Panc1 (cell line): ENCODE measurements around the gene ACIN1. TPM values are rescaled to one million over a fixed set of nuclear protein-coding genes. Genes with fewer than 3 reads are reported as not detected.

ENCODE experiments used
- ATAC-seq: fragments of 200-7000 bp; cut with Tn5 transposase; 2 replicates; pipeline ENCODE4 v1.9.1; 2020; ENCODE audit warnings: mild to moderate bottlenecking, moderate library complexity
- BruUV-seq: library from RNA; stranded (reverse); fragments of 400-500 nt; replicated peaks from 2 replicates; lab custom pipeline; 2021; lab: Mats Ljungman, UMichigan
- CTCF ChIA-PET: fragments of 300-600 bp; sonication (Branson Sonifier 250); formaldehyde crosslinking; loops from one replicate; lab custom pipeline; 2022; ENCODE audit warnings: antibody characterized with exemption; lab: Charles Lee
- POLR2A ChIA-PET: fragments of 300-600 bp; sonication (Branson Sonifier 250); formaldehyde crosslinking; loops from one replicate; lab custom pipeline; 2022; ENCODE audit warnings: antibody characterized with exemption; lab: Charles Lee
- DNase-seq: peaks from one replicate; pipeline ENCODE4 v3.0.0-alpha.2; 2010; ENCODE audit warnings: low read depth, low spot score
- H3K27ac ChIP-seq: 2 replicates; pipeline ENCODE4 v1.5.1; 2011; ENCODE audit warnings: mild to moderate bottlenecking, low read length, inconsistent platforms
- H3K27me3 ChIP-seq: fragments of 200-500 bp; sonication (Bioruptor generic); 2 replicates; pipeline ENCODE4 v1.6.0; 2014; ENCODE audit warnings: low read length, inconsistent platforms; ENCODE audit not compliant: control insufficient read depth, insufficient read depth
- H3K36me3 ChIP-seq: fragments of 200-500 bp; sonication (Bioruptor generic); 2 replicates; pipeline ENCODE4 v1.5.1; 2014; ENCODE audit warnings: inconsistent platforms, mild to moderate bottlenecking, low read length, moderate library complexity; ENCODE audit not compliant: control insufficient read depth, insufficient read depth
- H3K4me1 ChIP-seq: 2 replicates; pipeline ENCODE4 v1.5.1; 2011; ENCODE audit warnings: inconsistent platforms, mild to moderate bottlenecking, low read length, moderate library complexity; ENCODE audit not compliant: control insufficient read depth, insufficient read depth
- H3K4me3 ChIP-seq, 2 experiments: 2 replicates each; pipeline ENCODE4 v1.5.1; 2011 to 2012; ENCODE audit warnings: low read depth in 2 of 2, low read length in 2 of 2, mild to moderate bottlenecking in 2 of 2, inconsistent platforms in 1 of 2, moderate library complexity in 1 of 2
- H3K9me3 ChIP-seq: fragments of 200-500 bp; sonication (Bioruptor generic); 2 replicates; pipeline ENCODE4 v1.5.1; 2014; ENCODE audit warnings: low read depth, mild to moderate bottlenecking, inconsistent platforms, low read length, moderate library complexity; ENCODE audit not compliant: control insufficient read depth, insufficient read depth
- POLR2AphosphoS5 ChIP-seq: IDR thresholded peaks from 2 replicates; pipeline ENCODE4 v1.6.1; 2012; ENCODE audit warnings: mild to moderate bottlenecking, low read depth, low read length, moderate library complexity
- SIN3A ChIP-seq: IDR thresholded peaks from 2 replicates; pipeline ENCODE4 v1.6.1; 2012; ENCODE audit warnings: low read depth, mild to moderate bottlenecking, low read length, moderate library complexity, borderline replicate concordance; ENCODE audit not compliant: insufficient read depth
- TCF7L2 ChIP-seq: IDR thresholded peaks from 2 replicates; pipeline ENCODE4 v1.6.1; 2011; ENCODE audit warnings: mild to moderate bottlenecking, low read depth, low read length, inconsistent platforms
- in situ Hi-C: cut with HindIII; loops from 2 replicates; pipeline ENCODE4 v1.10.0; 2016; ENCODE audit warnings: low sequenced_read_pairs, low pct_unique_long_range_greater_than_20kb
- intact Hi-C: fragments of 100-400 bp; cut with micrococcal nuclease; formaldehyde crosslinking; loops from one replicate; pipeline ENCODE4 v1.10.0; 2022; ENCODE audit not compliant: unreplicated experiment
- total RNA-seq: library from RNA; stranded (reverse); gene quantifications from one replicate; pipeline ENCODE4 v1.2.1, GENCODE V29; 2021; ENCODE audit not compliant: unreplicated experiment
- TF ChIP-seq, protein P1 (sequence below), 2 experiments: IDR thresholded peaks; 2 replicates each; pipeline ENCODE4 v1.6.1; 2011 to 2012; ENCODE audit warnings: low read depth in 2 of 2, control low read depth in 1 of 2, low read length in 1 of 2, mild to moderate bottlenecking in 1 of 2, moderate library complexity in 1 of 2; ENCODE audit not compliant: insufficient read depth in 1 of 2
- TF ChIP-seq, protein P2 (sequence below): fragments of 450-650 bp; IDR thresholded peaks from 2 replicates; pipeline ENCODE4 v1.5.1; 2017; ENCODE audit warnings: mild to moderate bottlenecking

The ACIN1 gene
- total RNA-seq, 1 experiment from 2014 or later = 162 TPM

DNA sequence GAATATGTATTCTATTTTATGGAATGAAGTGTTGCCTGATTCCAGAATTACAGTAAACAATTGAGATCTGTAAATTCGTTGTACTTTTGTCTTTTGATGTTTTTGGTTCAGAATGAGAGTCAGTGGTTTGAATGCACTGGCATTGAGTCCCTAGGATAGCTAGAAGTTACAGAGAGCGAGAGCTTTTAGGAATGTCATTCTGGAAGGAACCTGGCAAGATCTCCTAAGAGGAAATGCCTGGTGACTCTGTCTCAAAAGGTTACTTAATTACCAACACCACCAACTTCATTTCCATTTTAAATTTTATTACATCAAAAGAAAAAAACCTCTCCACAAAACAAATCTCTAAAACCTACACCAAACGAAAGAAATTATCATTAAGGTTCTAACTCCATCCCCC is 30.1 kb upstream of the ACIN1 start:
- no peaks in the 10 kb centered on the region; the same call in 1 of the 2 replicates for H3K27me3 ChIP-seq
- ChIA-PET CTCF (no interaction called here), POLR2A (no interaction called here)
- ATAC-seq (no peak), DNase-seq (no peak)
- intact Hi-C loops = no loop called here
- H3K27ac ChIP-seq = no peak overlapping the region
- no TSS peak for BruUV-seq
- no peak overlapping the region for H3K4me3 ChIP-seq
- H3K9me3 ChIP-seq = no peaks in the 10 kb centered on the region
- in situ Hi-C loops = no loop called here
- H3K36me3 ChIP-seq = no peaks in the 10 kb centered on the region
- no peaks in the 10 kb centered on the region for H3K4me1 ChIP-seq
- TF ChIP-seq, protein P1, sequence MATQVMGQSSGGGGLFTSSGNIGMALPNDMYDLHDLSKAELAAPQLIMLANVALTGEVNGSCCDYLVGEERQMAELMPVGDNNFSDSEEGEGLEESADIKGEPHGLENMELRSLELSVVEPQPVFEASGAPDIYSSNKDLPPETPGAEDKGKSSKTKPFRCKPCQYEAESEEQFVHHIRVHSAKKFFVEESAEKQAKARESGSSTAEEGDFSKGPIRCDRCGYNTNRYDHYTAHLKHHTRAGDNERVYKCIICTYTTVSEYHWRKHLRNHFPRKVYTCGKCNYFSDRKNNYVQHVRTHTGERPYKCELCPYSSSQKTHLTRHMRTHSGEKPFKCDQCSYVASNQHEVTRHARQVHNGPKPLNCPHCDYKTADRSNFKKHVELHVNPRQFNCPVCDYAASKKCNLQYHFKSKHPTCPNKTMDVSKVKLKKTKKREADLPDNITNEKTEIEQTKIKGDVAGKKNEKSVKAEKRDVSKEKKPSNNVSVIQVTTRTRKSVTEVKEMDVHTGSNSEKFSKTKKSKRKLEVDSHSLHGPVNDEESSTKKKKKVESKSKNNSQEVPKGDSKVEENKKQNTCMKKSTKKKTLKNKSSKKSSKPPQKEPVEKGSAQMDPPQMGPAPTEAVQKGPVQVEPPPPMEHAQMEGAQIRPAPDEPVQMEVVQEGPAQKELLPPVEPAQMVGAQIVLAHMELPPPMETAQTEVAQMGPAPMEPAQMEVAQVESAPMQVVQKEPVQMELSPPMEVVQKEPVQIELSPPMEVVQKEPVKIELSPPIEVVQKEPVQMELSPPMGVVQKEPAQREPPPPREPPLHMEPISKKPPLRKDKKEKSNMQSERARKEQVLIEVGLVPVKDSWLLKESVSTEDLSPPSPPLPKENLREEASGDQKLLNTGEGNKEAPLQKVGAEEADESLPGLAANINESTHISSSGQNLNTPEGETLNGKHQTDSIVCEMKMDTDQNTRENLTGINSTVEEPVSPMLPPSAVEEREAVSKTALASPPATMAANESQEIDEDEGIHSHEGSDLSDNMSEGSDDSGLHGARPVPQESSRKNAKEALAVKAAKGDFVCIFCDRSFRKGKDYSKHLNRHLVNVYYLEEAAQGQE (IDR thresholded peaks at IDR 0.05; ENCODE audit: insufficient read depth in 1 of 2, low read depth in 2 of 2, low read length in 1 of 2) = no peak
- TF ChIP-seq SIN3A (no peak), POLR2AphosphoS5 (no peak), TCF7L2 (no peak)

DNA sequence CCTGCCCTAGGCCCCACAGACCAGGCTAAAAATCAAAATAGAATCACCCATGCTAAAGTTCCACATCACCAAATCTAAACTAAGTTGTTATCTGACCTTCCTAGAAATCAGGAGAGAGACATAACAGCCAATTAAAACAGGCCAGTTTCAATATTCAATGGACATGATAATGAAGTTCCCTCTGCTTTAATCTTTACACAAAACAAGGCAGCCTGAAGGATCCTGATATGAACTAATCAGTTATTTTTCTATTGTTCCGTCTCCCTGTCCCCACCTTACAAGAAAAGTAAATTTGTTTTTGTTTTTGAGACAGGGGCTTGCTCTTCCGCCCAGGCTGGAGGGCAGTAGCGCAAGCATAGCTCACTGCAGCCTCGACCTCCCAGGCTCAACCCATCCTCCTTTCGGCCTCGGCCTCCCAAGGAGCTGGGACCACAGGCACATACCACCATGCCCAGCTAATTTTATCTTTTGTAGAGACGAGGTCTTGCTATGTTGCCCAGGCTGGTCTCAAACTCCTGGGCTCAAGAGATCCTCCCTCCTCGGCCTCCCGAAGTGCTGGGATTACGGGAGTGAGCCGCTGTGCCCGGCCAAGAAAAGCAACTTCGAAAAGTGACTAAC is 29.5 kb upstream of the ACIN1 start:
- BruUV-seq = no TSS peak
- POLR2A ChIA-PET = no interaction called here
- no peaks in the 10 kb centered on the region for H3K36me3 ChIP-seq
- H3K4me3 ChIP-seq = no peak overlapping the region
- no peaks in the 10 kb centered on the region for H3K4me1 ChIP-seq
- DNase-seq = no peak
- H3K9me3 ChIP-seq = no peaks in the 10 kb centered on the region
- H3K27me3 ChIP-seq = no peaks in the 10 kb centered on the region; the same call in 1 of the 2 replicates
- TF ChIP-seq SIN3A (no peak), POLR2AphosphoS5 (no peak), TCF7L2 (no peak)
- TF ChIP-seq, protein P2, sequence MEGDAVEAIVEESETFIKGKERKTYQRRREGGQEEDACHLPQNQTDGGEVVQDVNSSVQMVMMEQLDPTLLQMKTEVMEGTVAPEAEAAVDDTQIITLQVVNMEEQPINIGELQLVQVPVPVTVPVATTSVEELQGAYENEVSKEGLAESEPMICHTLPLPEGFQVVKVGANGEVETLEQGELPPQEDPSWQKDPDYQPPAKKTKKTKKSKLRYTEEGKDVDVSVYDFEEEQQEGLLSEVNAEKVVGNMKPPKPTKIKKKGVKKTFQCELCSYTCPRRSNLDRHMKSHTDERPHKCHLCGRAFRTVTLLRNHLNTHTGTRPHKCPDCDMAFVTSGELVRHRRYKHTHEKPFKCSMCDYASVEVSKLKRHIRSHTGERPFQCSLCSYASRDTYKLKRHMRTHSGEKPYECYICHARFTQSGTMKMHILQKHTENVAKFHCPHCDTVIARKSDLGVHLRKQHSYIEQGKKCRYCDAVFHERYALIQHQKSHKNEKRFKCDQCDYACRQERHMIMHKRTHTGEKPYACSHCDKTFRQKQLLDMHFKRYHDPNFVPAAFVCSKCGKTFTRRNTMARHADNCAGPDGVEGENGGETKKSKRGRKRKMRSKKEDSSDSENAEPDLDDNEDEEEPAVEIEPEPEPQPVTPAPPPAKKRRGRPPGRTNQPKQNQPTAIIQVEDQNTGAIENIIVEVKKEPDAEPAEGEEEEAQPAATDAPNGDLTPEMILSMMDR = no peak
- TF ChIP-seq, protein P1 (IDR thresholded peaks at IDR 0.05; ENCODE audit: insufficient read depth in 1 of 2, low read depth in 2 of 2, low read length in 1 of 2) = no peak
- no peak for ATAC-seq
- in situ Hi-C loops = no loop called here
- no peak overlapping the region for H3K27ac ChIP-seq
- intact Hi-C loops = no loop called here
- CTCF ChIA-PET = no interaction called here
